ENCODE measurements around the gene MIF4GD. TPM values are rescaled to one million over a fixed set of nuclear protein-coding genes. Genes with fewer than 3 reads are reported as not detected.
A peak's percentile ranks its signal among the peaks of the same experiment; 100 is the strongest.

Gene MIF4GD
- total and polyA plus RNA-seq, 9 of the 15 experiments (the other 6 are each of a cell fraction or from before 2014, with no cell fraction given), result 11.8 to 63.8 (median 28.1) TPM

DNA sequence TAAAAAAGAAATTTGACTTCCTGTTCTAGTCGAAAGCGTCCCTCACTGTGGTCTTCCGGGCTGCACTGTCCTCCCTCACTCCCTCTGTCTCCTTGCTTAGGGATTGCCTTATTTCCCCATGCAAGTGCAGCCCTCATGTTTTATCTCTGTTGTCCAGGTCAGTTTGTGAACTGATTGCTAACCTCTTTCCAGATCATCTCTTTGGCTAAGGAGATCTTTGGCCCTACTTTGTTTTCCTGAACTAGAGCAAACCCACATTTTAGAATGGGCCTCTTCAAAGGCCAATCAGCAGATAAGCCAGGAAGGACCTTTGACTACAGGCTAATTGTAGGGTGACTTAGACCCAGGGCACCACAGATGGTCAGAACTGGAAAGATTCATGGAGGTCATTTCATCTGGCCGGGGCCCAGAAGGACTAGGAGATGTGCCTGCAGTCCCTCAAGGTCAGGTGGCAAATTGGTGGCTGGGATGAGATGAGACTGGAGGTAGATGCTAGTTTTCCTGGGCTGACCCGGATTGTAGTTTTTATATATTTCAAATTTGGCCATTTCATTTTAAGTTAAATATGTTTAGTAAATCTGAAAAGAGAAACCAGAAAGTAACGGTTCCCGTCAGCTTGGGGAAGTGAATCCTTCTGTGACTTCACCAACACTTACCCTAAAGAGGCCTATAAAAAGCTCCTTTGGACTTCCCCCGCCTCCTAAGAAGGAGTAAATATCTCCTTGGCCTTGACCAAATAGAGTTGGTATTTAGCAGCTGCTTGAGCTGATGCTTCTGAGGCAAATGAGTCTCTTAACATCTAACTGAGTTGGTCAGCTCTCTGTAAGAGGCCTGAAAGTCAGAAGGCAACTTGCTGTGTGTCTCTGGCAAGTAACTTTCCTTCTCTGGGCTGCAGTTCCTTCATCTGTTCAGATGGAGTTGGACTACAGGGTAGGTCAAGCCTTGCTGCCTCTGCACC is 24.4 kb upstream of the MIF4GD start (continued):
- TF ChIP-seq, protein P1, sequence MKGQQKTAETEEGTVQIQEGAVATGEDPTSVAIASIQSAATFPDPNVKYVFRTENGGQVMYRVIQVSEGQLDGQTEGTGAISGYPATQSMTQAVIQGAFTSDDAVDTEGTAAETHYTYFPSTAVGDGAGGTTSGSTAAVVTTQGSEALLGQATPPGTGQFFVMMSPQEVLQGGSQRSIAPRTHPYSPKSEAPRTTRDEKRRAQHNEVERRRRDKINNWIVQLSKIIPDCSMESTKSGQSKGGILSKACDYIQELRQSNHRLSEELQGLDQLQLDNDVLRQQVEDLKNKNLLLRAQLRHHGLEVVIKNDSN (CRISPR knock-in tag; IDR thresholded peaks at IDR 0.05), result no peak
- TF ChIP-seq XRCC4 (IDR thresholded peaks at IDR 0.05; ENCODE audit: extremely low read depth, insufficient read depth, insufficient read length) (no peak), FOXK2 (conservative IDR thresholded peaks at IDR 0.05 in 1 of 2, IDR thresholded peaks at IDR 0.05 in 1 of 2; ENCODE audit: low read depth in 2 of 2) (peak in 1 of 2 experiments; percentile 25; a peak in 1 of 4 replicates), CREB1 (IDR thresholded peaks at IDR 0.05) (no peak), CREB1 (CRISPR knock-in tag; IDR thresholded peaks at IDR 0.05) (no peak), ZNF146 (CRISPR knock-in tag; IDR thresholded peaks at IDR 0.05; ENCODE audit: unreplicated experiment) (no peak), ZNF507 (tag; conservative IDR thresholded peaks at IDR 0.05) (no peak), NFATC3 (IDR thresholded peaks at IDR 0.05) (no peak), ZNF232 (CRISPR knock-in tag; IDR thresholded peaks at IDR 0.05) (no peak), MAZ (CRISPR knock-in tag; conservative IDR thresholded peaks at IDR 0.05 in 1 of 2, IDR thresholded peaks at IDR 0.05 in 1 of 2) (no peak), RBM39 (optimal IDR thresholded peaks at IDR 0.05; ENCODE audit: low read depth, low read length) (no peak), SREBF1 (IDR thresholded peaks at IDR 0.05; ENCODE audit: borderline replicate concordance, low read depth, low read length) (no peak), ZNF24 (IDR thresholded peaks at IDR 0.05) (no peak), NCOR1 (IDR thresholded peaks at IDR 0.05) (peak; percentile 53)
- TF ChIP-seq, protein P2, sequence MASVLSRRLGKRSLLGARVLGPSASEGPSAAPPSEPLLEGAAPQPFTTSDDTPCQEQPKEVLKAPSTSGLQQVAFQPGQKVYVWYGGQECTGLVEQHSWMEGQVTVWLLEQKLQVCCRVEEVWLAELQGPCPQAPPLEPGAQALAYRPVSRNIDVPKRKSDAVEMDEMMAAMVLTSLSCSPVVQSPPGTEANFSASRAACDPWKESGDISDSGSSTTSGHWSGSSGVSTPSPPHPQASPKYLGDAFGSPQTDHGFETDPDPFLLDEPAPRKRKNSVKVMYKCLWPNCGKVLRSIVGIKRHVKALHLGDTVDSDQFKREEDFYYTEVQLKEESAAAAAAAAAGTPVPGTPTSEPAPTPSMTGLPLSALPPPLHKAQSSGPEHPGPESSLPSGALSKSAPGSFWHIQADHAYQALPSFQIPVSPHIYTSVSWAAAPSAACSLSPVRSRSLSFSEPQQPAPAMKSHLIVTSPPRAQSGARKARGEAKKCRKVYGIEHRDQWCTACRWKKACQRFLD (CRISPR knock-in tag; IDR thresholded peaks at IDR 0.05), result no peak
- TF ChIP-seq, protein P3, sequence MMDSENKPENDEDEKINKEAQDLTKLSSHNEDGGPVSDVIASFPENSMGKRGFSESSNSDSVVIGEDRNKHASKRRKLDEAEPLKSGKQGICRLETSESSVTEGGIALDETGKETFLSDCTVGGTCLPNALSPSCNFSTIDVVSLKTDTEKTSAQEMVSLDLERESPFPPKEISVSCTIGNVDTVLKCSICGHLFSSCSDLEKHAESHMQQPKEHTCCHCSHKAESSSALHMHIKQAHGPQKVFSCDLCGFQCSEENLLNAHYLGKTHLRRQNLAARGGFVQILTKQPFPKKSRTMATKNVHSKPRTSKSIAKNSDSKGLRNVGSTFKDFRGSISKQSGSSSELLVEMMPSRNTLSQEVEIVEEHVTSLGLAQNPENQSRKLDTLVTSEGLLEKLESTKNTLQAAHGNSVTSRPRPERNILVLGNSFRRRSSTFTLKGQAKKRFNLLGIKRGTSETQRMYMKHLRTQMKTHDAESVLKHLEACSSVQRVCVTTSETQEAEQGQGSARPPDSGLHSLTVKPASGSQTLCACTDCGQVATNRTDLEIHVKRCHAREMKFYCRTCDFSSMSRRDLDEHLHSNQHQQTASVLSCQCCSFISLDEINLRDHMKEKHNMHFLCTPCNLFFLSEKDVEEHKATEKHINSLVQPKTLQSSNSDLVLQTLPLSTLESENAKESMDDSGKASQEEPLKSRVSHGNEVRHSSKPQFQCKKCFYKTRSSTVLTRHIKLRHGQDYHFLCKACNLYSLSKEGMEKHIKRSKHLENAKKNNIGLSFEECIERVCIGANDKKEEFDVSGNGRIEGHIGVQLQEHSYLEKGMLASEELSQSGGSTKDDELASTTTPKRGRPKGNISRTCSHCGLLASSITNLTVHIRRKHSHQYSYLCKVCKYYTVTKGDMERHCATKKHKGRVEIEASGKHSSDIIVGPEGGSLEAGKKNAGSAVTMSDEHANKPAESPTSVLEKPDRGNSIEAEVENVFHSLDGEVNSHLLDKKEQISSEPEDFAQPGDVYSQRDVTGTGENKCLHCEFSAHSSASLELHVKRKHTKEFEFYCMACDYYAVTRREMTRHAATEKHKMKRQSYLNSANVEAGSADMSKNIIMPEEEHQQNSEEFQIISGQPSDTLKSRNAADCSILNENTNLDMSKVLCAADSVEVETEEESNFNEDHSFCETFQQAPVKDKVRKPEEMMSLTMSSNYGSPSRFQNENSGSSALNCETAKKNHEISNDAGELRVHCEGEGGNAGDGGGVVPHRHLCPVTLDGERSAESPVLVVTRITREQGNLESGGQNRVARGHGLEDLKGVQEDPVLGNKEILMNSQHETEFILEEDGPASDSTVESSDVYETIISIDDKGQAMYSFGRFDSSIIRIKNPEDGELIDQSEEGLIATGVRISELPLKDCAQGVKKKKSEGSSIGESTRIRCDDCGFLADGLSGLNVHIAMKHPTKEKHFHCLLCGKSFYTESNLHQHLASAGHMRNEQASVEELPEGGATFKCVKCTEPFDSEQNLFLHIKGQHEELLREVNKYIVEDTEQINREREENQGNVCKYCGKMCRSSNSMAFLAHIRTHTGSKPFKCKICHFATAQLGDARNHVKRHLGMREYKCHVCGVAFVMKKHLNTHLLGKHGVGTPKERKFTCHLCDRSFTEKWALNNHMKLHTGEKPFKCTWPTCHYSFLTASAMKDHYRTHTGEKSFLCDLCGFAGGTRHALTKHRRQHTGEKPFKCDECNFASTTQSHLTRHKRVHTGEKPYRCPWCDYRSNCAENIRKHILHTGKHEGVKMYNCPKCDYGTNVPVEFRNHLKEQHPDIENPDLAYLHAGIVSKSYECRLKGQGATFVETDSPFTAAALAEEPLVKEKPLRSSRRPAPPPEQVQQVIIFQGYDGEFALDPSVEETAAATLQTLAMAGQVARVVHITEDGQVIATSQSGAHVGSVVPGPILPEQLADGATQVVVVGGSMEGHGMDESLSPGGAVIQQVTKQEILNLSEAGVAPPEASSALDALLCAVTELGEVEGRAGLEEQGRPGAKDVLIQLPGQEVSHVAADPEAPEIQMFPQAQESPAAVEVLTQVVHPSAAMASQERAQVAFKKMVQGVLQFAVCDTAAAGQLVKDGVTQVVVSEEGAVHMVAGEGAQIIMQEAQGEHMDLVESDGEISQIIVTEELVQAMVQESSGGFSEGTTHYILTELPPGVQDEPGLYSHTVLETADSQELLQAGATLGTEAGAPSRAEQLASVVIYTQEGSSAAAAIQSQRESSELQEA (IDR thresholded peaks at IDR 0.05; ENCODE audit: low read depth), result no peak

Data from K562 (cell line).